ENCODE results near the gene MAD1L1.

- TF ChIP-seq, protein P1, sequence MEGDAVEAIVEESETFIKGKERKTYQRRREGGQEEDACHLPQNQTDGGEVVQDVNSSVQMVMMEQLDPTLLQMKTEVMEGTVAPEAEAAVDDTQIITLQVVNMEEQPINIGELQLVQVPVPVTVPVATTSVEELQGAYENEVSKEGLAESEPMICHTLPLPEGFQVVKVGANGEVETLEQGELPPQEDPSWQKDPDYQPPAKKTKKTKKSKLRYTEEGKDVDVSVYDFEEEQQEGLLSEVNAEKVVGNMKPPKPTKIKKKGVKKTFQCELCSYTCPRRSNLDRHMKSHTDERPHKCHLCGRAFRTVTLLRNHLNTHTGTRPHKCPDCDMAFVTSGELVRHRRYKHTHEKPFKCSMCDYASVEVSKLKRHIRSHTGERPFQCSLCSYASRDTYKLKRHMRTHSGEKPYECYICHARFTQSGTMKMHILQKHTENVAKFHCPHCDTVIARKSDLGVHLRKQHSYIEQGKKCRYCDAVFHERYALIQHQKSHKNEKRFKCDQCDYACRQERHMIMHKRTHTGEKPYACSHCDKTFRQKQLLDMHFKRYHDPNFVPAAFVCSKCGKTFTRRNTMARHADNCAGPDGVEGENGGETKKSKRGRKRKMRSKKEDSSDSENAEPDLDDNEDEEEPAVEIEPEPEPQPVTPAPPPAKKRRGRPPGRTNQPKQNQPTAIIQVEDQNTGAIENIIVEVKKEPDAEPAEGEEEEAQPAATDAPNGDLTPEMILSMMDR (IDR thresholded peaks at IDR 0.05; ENCODE audit: low read depth, low read length, poor library complexity, severe bottlenecking), result no peak
- no peak for TF ChIP-seq EZH2phosphoT487 (IDR thresholded peaks at IDR 0.05; ENCODE audit: borderline replicate concordance, low read length)
Observed at GRCh38 chr7:2253525-2254244, 20.9 kb upstream of the MAD1L1 start.
